Osteoblast (primary cell): ENCODE data around the gene NOC2L. TPM values are rescaled to one million over a fixed set of nuclear protein-coding genes. Genes with fewer than 3 reads are reported as not detected.
A peak's percentile ranks its signal among the peaks of the same experiment; 100 is the strongest.

Experiments
- DNase-seq: peaks from one replicate; pipeline ENCODE4 v3.0.0; 2011; ENCODE audit warnings: low spot score, mixed read lengths; ENCODE audit not compliant: insufficient read length; ENCODE audit errors: missing footprints
- H2AFZ ChIP-seq: 2 replicates; pipeline ENCODE4 v1.6.0; 2011; ENCODE audit warnings: mild to moderate bottlenecking, low read length
- H3K27ac ChIP-seq: 2 replicates; pipeline ENCODE4 v1.5.1; 2011; ENCODE audit warnings: mild to moderate bottlenecking, low read depth, low read length, moderate library complexity
- H3K27me3 ChIP-seq: 2 replicates; pipeline ENCODE4 v1.6.0; 2012; ENCODE audit warnings: mild to moderate bottlenecking, control low read depth, inconsistent platforms, low read length, moderate library complexity; ENCODE audit not compliant: insufficient read depth
- H3K36me3 ChIP-seq: 2 replicates; pipeline ENCODE4 v1.5.1; 2011; ENCODE audit warnings: mild to moderate bottlenecking, low read length, control low read depth, moderate library complexity; ENCODE audit not compliant: insufficient read depth
- H3K4me1 ChIP-seq: 2 replicates; pipeline ENCODE4 v1.5.1; 2011; ENCODE audit warnings: mild to moderate bottlenecking, low read length, control low read depth, moderate library complexity; ENCODE audit not compliant: insufficient read depth
- H3K4me2 ChIP-seq: 2 replicates; pipeline ENCODE4 v1.6.0; 2011; ENCODE audit warnings: mild to moderate bottlenecking, low read length; ENCODE audit not compliant: insufficient read depth
- H3K4me3 ChIP-seq: fragments of 200-600 bp; sonication (generic); 3 replicates; pipeline ENCODE4 v1.5.1; 2012; ENCODE audit warnings: mild to moderate bottlenecking, low read length, inconsistent platforms; ENCODE audit not compliant: insufficient read depth
- H3K79me2 ChIP-seq: 2 replicates; pipeline ENCODE4 v1.6.0; 2012; ENCODE audit warnings: mild to moderate bottlenecking, low read length, control low read depth, inconsistent platforms; ENCODE audit not compliant: insufficient read depth
- H3K9me3 ChIP-seq: 2 replicates; pipeline ENCODE4 v1.5.1; 2011; ENCODE audit warnings: low read depth, low read length, control low read depth
- H4K20me1 ChIP-seq: 2 replicates; pipeline ENCODE4 v1.6.0; 2012; ENCODE audit warnings: mild to moderate bottlenecking, low read length, control low read depth; ENCODE audit not compliant: insufficient read depth
- total RNA-seq: library from RNA; depleted of rRNA; stranded (reverse); fragments of >200 nt; gene quantifications from 2 replicates; pipeline ENCODE4 v1.2.3, GENCODE V29; 2012
- TF ChIP-seq, protein P1 (sequence below): IDR thresholded peaks from 2 replicates; pipeline ENCODE4 v1.5.1; 2011; ENCODE audit warnings: mild to moderate bottlenecking, low read depth, low read length, moderate library complexity; ENCODE audit errors: extremely low read depth

The NOC2L gene
- total RNA-seq, 1 donor = 47.8 TPM

DNA sequence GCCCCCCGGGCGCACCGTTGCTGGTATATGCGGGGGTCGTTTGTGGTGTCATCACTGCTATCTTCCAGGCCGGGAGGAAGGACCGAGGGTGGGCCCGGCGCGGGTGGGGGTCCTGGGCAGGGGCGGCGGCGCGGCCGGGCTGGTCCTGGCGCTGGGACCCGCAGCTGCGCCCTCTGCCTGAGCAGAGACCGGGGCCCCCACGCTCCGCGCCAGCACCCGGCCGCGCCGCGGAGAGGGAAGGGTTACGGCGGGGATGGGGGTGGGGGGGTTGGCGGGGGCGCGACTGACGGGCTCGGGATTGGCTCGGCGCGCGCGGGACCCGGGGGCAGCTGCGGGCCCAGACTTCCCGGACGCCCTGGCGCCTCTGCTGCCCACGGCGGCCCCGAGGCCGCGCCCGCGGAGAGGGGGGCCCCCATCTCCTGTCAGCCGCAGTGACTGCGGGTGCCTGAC is 49.2 kb downstream of the NOC2L start:
- Histone ChIP-seq H3K27ac (no peak overlapping the region), H3K79me2 (no peaks in the 10 kb centered on the region), H3K4me2 (peak overlapping the region; percentile 51), H3K4me1 (peaks cover 25% of the 10 kb centered on the region), H3K4me3 (peak overlapping the region; percentile 47), H3K9me3 (no peaks in the 10 kb centered on the region), H3K36me3 (no peaks in the 10 kb centered on the region), H2AFZ (no peak overlapping the region), H3K27me3 (peaks cover 12% of the 10 kb centered on the region), H4K20me1 (no peaks in the 10 kb centered on the region)
- peak; percentile 88 for DNase-seq
- TF ChIP-seq, protein P1, sequence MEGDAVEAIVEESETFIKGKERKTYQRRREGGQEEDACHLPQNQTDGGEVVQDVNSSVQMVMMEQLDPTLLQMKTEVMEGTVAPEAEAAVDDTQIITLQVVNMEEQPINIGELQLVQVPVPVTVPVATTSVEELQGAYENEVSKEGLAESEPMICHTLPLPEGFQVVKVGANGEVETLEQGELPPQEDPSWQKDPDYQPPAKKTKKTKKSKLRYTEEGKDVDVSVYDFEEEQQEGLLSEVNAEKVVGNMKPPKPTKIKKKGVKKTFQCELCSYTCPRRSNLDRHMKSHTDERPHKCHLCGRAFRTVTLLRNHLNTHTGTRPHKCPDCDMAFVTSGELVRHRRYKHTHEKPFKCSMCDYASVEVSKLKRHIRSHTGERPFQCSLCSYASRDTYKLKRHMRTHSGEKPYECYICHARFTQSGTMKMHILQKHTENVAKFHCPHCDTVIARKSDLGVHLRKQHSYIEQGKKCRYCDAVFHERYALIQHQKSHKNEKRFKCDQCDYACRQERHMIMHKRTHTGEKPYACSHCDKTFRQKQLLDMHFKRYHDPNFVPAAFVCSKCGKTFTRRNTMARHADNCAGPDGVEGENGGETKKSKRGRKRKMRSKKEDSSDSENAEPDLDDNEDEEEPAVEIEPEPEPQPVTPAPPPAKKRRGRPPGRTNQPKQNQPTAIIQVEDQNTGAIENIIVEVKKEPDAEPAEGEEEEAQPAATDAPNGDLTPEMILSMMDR = no peak

DNA sequence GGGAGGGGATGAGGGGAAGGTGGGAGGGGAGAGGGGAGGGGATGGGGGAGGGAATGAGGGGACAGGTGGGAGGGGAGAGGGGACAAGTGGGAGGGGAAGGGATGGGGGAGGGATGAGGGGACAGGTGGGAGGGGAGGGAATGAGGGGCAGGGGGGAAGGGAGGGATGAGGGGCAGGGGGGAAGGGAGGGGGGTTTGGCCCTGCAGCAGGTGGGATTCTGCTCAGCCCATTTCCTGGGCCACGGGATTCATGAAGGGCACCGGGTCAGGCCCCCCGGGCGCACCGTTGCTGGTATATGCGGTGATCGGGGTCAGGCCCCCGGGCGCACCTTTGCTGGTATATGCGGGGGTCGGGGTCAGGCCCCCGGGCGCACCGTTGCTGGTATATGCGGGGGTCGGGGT is 50.4 kb downstream of the NOC2L start:
- Histone ChIP-seq H3K79me2 (no peaks in the 10 kb centered on the region), H3K27ac (no peak overlapping the region), H3K27me3 (peaks cover 5% of the 10 kb centered on the region), H3K4me3 (no peak overlapping the region), H2AFZ (no peak overlapping the region), H3K36me3 (no peaks in the 10 kb centered on the region), H3K4me1 (peaks cover 25% of the 10 kb centered on the region), H3K9me3 (no peaks in the 10 kb centered on the region), H3K4me2 (no peak overlapping the region), H4K20me1 (no peaks in the 10 kb centered on the region)
- no peak for DNase-seq
- TF ChIP-seq, protein P1 = no peak

DNA sequence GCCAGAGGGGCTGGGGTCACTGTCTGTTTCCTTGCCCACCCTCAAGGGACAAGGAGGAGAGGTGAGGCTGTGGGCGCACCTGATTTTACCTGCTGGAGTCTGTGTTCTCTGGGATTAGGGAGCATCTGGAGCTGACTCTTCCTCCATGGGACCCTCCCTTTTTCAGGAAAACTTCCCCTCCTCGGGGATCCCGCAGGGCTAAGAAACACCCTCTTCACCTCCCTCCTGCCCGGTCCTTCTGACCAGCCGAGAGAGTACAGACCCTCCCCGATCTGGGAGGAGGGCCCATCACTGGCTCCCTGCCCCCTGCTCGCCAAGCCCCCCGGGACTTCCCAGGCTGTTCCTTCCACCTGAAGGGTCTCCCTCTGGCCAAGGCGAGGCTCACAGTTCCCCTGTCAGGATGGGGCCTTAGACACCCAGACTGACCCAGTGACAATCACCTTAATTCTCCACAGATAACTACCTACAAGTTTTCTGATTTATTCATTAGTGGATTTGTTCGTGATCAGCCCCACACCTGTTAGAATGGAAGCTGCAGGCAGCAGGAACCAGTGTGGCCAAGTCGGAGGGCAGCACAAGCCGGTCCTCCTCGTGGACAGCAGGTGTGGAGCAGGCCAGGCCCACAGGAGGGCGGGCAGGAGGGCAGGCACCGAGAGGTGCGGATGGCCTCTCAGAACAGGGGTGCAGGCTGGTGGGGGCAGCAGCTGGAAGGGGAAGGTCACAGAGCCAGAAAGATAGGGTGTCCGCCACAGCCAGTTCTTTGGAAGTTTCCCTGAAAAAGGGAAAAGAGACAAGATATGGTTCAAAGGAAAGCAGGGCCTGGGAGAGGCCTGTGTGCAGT is 51.2 kb downstream of the NOC2L start:
- Histone ChIP-seq H3K27ac (no peak overlapping the region), H2AFZ (no peak overlapping the region), H3K79me2 (no peaks in the 10 kb centered on the region), H4K20me1 (no peaks in the 10 kb centered on the region), H3K9me3 (no peaks in the 10 kb centered on the region), H3K4me2 (no peak overlapping the region), H3K4me3 (no peak overlapping the region), H3K36me3 (no peaks in the 10 kb centered on the region), H3K4me1 (peaks cover 25% of the 10 kb centered on the region), H3K27me3 (no peaks in the 10 kb centered on the region)
- TF ChIP-seq, protein P1 = no peak
- DNase-seq = peak; percentile 75

DNA sequence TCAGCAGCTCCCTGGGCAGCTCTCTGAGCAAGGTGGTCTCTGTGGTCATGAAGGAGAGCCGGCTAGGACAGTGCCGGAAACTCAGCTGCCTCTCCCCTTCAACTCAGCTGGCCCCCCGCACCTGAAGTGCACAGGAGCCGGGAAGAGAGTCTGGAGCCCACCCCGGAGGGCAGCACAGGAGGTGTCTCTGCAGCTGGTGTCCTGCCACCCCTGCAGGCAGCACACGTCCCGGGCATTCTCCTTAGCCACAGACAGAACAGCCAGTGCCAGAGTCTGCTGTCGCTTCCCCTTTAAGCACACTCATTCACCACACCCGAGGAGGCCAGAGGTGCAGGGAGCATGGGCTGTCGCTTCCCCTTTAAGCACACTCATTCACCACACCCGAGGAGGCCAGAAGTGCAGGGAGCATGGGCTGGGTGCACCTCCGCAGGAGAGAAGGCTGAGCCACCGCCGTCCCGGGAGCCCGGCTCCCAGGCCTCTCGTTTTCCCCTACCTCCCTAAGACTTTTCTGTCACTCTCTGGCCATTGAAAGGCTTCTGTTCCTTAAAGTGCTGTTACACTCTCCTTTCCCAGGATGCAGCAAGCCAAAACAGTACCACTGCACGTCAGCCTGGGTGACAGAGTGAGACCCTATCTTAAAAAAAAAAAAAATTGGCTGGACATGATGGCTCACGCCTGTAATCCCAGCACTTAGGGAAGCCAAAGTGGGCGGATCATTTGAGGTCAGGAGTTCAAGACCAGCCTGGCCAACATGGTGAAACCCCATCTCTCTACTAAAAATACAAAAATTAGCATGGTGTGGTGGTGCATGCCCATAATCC is 52.2 kb downstream of the NOC2L start:
- Histone ChIP-seq H3K27me3 (no peaks in the 10 kb centered on the region), H3K79me2 (no peaks in the 10 kb centered on the region), H3K4me2 (no peak overlapping the region), H3K9me3 (no peaks in the 10 kb centered on the region), H3K4me3 (no peak overlapping the region), H3K36me3 (no peaks in the 10 kb centered on the region), H2AFZ (peak overlapping the region; percentile 56), H4K20me1 (no peaks in the 10 kb centered on the region), H3K27ac (no peak overlapping the region), H3K4me1 (peaks cover 25% of the 10 kb centered on the region)
- TF ChIP-seq, protein P1 = no peak
- DNase-seq = peak; percentile 97
